Activated CD8-positive, alpha-beta T cell treated with anti-CD3 and anti-CD28 coated beads for 36 hours (primary cell): ENCODE results near the gene PTPRK. TPM values are rescaled to one million over a fixed set of nuclear protein-coding genes. Genes with fewer than 3 reads are reported as not detected.

Source experiments
- ATAC-seq: fragments of 200-7000 bp; cut with Tn5 transposase; one replicate; pipeline ENCODE4 v1.10.0; 2021; ENCODE audit warnings: mild to moderate bottlenecking, moderate library complexity
- CTCF ChIA-PET: fragments of 350-600 bp; sonication (Branson Sonifier 250); formaldehyde crosslinking; loops from one replicate; lab custom pipeline; 2021; ENCODE audit warnings: antibody characterized with exemption; lab: Charles Lee
- POLR2A ChIA-PET: fragments of 350-600 bp; sonication (Branson Sonifier 250); formaldehyde crosslinking; loops from one replicate; lab custom pipeline; 2021; ENCODE audit warnings: antibody characterized with exemption; lab: Charles Lee
- DNase-seq: peaks from one replicate; pipeline ENCODE4 v3.0.0-alpha.2; 2020
- H3K27ac Mint-ChIP-seq: one replicate; pipeline ENCODE4 v1.8.0; 2021; ENCODE audit warnings: mild to moderate bottlenecking, mixed read lengths
- H3K27me3 Mint-ChIP-seq: one replicate; pipeline ENCODE4 v1.8.0; 2021; ENCODE audit warnings: mixed read lengths
- H3K36me3 Mint-ChIP-seq: one replicate; pipeline ENCODE4 v1.8.0; 2021; ENCODE audit warnings: low read depth, mixed read lengths
- H3K4me1 Mint-ChIP-seq: one replicate; pipeline ENCODE4 v1.8.0; 2021; ENCODE audit warnings: low read depth, mixed read lengths
- H3K4me3 Mint-ChIP-seq: one replicate; pipeline ENCODE4 v1.8.0; 2021; ENCODE audit warnings: mild to moderate bottlenecking, moderate library complexity, mixed read lengths
- H3K9me3 Mint-ChIP-seq: one replicate; pipeline ENCODE4 v1.8.0; 2021; ENCODE audit warnings: mixed read lengths
- intact Hi-C: fragments of 100-400 bp; cut with micrococcal nuclease; formaldehyde crosslinking; loops from one replicate; pipeline ENCODE4 v1.10.0; 2022
- total RNA-seq, 2 experiments: library from RNA; stranded (reverse); gene quantifications; one replicate each; pipeline ENCODE4 v1.2.3, GENCODE V29; 2021
- TF ChIP-seq, protein P1 (sequence below): fragments of 200-600 bp; IDR thresholded peaks from one replicate; pipeline ENCODE4 v1.8.0; 2022; ENCODE audit warnings: antibody characterized with exemption, mild to moderate bottlenecking

PTPRK gene
- total RNA-seq, 2 experiments from 2014 or later = 7.7 to 8.9 TPM

GRCh38 chr6:128532136-128532535 lies 11.7 kb upstream of the PTPRK start:
- ATAC-seq (no peak), DNase-seq (no peak)
- intact Hi-C loops = no loop called here
- Mint-ChIP-seq H3K4me1 (peaks cover 5% of the 10 kb centered on the region), H3K9me3 (no peaks in the 10 kb centered on the region), H3K36me3 (no peaks in the 10 kb centered on the region), H3K27me3 (peaks cover 12% of the 10 kb centered on the region), H3K27ac (no peak overlapping the region), H3K4me3 (no peak overlapping the region)
- ChIA-PET CTCF (interaction anchor here (1.2 kb wide), 1 partner anchor 15 kb away, joined by 3 read pairs; no protein-coding TSS in a partner anchor), POLR2A (no interaction called here)
- TF ChIP-seq, protein P1, sequence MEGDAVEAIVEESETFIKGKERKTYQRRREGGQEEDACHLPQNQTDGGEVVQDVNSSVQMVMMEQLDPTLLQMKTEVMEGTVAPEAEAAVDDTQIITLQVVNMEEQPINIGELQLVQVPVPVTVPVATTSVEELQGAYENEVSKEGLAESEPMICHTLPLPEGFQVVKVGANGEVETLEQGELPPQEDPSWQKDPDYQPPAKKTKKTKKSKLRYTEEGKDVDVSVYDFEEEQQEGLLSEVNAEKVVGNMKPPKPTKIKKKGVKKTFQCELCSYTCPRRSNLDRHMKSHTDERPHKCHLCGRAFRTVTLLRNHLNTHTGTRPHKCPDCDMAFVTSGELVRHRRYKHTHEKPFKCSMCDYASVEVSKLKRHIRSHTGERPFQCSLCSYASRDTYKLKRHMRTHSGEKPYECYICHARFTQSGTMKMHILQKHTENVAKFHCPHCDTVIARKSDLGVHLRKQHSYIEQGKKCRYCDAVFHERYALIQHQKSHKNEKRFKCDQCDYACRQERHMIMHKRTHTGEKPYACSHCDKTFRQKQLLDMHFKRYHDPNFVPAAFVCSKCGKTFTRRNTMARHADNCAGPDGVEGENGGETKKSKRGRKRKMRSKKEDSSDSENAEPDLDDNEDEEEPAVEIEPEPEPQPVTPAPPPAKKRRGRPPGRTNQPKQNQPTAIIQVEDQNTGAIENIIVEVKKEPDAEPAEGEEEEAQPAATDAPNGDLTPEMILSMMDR = no peak

GRCh38 chr6:128531696-128532095 lies 11.3 kb upstream of the PTPRK start:
- ChIA-PET POLR2A (no interaction called here), CTCF (interaction anchor here (1.1 to 1.2 kb wide), 2 partner anchors 11 to 15 kb away, joined by 3 to 4 read pairs; partner anchors contain the start of gene PTPRK)
- peaks cover 12% of the 10 kb centered on the region for H3K27me3 Mint-ChIP-seq
- no peak for DNase-seq
- H3K27ac Mint-ChIP-seq = no peak overlapping the region
- TF ChIP-seq, protein P1 = no peak
- H3K4me1 Mint-ChIP-seq = peaks cover 5% of the 10 kb centered on the region
- intact Hi-C loops = no loop called here
- no peak overlapping the region for H3K4me3 Mint-ChIP-seq
- no peak for ATAC-seq
- H3K36me3 Mint-ChIP-seq = no peaks in the 10 kb centered on the region
- no peaks in the 10 kb centered on the region for H3K9me3 Mint-ChIP-seq

GRCh38 chr6:128528241-128528640 lies 7.8 kb upstream of the PTPRK start:
- ATAC-seq = no peak
- no peaks in the 10 kb centered on the region for H3K9me3 Mint-ChIP-seq
- peaks cover 12% of the 10 kb centered on the region for H3K27me3 Mint-ChIP-seq
- no peak overlapping the region for H3K4me3 Mint-ChIP-seq
- H3K36me3 Mint-ChIP-seq = no peaks in the 10 kb centered on the region
- ChIA-PET POLR2A (no interaction called here), CTCF (interaction anchor here (0.6 kb wide), 1 partner anchor 501 kb away, joined by 3 read pairs; no protein-coding TSS in a partner anchor)
- H3K27ac Mint-ChIP-seq = no peak overlapping the region
- intact Hi-C loops = no loop called here
- TF ChIP-seq, protein P1 = no peak
- no peak for DNase-seq
- peaks cover 5% of the 10 kb centered on the region for H3K4me1 Mint-ChIP-seq

- intact Hi-C loops = no loop called here
- ATAC-seq (no peak), DNase-seq (no peak)
- ChIA-PET CTCF (no interaction called here), POLR2A (no interaction called here)
- Mint-ChIP-seq H3K4me3 (no peak overlapping the region), H3K9me3 (no peaks in the 10 kb centered on the region), H3K27ac (no peak overlapping the region), H3K36me3 (no peaks in the 10 kb centered on the region), H3K27me3 (peaks cover 13% of the 10 kb centered on the region), H3K4me1 (peaks cover 5% of the 10 kb centered on the region)
- TF ChIP-seq, protein P1 = no peak
Observed at GRCh38 chr6:128527375-128527774, 7.0 kb upstream of the PTPRK start.

GRCh38 chr6:128526152-128526914 lies 5.9 kb upstream of the PTPRK start:
- TF ChIP-seq, protein P1 = no peak
- DNase-seq (no peak), ATAC-seq (no peak)
- intact Hi-C loops = no loop called here
- no peaks in the 10 kb centered on the region for H3K4me1 Mint-ChIP-seq
- no peaks in the 10 kb centered on the region for H3K36me3 Mint-ChIP-seq
- ChIA-PET CTCF (interaction anchor here (1.2 kb wide), 1 partner anchor 10 kb away, joined by 3 read pairs; no protein-coding TSS in a partner anchor), POLR2A (no interaction called here)
- H3K27ac Mint-ChIP-seq = no peak overlapping the region
- no peaks in the 10 kb centered on the region for H3K9me3 Mint-ChIP-seq
- H3K27me3 Mint-ChIP-seq = peaks cover 17% of the 10 kb centered on the region
- H3K4me3 Mint-ChIP-seq = no peak overlapping the region
